Astrocyte of the cerebellum (primary cell): Measurements from ENCODE around the gene BBX.

Experiments
- DNase-seq: peaks from one replicate; pipeline ENCODE4 v3.0.0-alpha.2; 2011; ENCODE audit warnings: low read depth
- H3K4me3 ChIP-seq: 2 replicates; pipeline ENCODE4 v1.5.1; 2011; ENCODE audit warnings: mild to moderate bottlenecking, low read depth, low read length, moderate library complexity
- in situ Hi-C: cut with HindIII; loops from 2 replicates; pipeline ENCODE4 v1.10.0; 2017; ENCODE audit warnings: low sequenced_read_pairs
- TF ChIP-seq, protein P1 (sequence below): IDR thresholded peaks from 2 replicates; pipeline ENCODE4 v1.5.1; 2012; ENCODE audit warnings: low read length, low read depth, moderate library complexity, mild to moderate bottlenecking; ENCODE audit errors: missing control alignments

BBX gene

DNA sequence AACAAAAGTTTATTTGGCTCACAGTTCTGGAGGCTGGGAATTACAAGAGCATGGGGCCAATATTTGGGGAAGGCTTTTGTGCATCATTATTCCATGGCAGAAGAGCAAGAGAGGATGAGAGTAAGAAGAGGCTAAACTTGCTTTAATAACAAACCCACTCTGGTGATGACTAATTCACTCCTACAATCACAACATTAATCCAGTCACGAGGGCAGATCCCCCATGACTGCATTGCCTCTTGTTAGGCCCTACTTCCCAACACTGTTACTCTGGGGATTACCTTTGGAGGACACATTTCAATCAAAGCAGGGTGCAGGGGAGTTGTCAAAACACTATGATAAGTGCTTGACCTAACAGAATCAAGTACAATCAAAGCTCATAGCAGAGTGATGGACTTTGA is 181.7 kb downstream of the BBX start:
- in situ Hi-C loops, result no loop called here
- DNase-seq, result no peak
- H3K4me3 ChIP-seq, result no peak overlapping the region
- TF ChIP-seq, protein P1, sequence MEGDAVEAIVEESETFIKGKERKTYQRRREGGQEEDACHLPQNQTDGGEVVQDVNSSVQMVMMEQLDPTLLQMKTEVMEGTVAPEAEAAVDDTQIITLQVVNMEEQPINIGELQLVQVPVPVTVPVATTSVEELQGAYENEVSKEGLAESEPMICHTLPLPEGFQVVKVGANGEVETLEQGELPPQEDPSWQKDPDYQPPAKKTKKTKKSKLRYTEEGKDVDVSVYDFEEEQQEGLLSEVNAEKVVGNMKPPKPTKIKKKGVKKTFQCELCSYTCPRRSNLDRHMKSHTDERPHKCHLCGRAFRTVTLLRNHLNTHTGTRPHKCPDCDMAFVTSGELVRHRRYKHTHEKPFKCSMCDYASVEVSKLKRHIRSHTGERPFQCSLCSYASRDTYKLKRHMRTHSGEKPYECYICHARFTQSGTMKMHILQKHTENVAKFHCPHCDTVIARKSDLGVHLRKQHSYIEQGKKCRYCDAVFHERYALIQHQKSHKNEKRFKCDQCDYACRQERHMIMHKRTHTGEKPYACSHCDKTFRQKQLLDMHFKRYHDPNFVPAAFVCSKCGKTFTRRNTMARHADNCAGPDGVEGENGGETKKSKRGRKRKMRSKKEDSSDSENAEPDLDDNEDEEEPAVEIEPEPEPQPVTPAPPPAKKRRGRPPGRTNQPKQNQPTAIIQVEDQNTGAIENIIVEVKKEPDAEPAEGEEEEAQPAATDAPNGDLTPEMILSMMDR, result no peak

DNA sequence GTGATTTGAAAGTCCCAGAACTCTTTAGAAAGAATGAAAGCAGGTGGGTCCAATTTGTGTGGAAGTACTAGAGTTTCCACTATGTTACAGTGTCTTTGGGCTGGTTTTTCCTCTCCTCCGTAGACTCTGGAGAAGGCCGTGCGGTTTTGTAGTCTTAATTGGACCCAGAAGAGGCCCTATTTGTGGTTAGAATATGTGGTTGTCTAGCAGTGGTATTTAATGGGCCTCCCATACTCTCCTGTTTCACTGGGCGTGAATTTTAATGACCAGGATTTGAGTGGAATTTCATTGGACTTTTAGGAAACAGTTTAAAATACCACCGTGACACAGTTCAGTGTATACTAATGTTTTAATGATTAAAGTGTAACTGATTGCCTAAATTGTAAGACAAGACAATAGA is 182.3 kb downstream of the BBX start:
- TF ChIP-seq, protein P1, result no peak
- in situ Hi-C loops, result no loop called here
- H3K4me3 ChIP-seq, result no peak overlapping the region
- DNase-seq, result no peak

DNA sequence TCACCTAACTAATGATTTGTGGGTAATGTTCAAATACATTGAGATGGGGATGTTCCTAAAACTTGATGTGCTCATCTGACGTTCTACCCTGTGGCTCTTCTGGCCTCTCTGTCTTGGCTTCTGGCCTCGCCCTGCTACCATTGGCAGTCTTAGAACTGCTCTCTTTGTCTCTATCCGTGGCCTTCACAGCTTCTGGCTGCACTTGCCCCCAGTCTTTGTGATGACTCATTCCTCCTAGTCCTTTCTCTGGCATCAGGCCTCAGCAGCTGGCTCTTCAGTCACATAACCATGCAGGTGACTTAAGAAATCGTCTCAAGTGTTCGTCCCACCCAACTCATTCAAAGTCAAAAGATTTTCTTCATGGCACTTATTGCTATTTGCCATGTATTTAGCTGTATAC is 188.1 kb downstream of the BBX start:
- in situ Hi-C loops, result no loop called here
- DNase-seq, result peak; percentile 12
- H3K4me3 ChIP-seq, result no peak overlapping the region
- TF ChIP-seq, protein P1, result no peak

DNA sequence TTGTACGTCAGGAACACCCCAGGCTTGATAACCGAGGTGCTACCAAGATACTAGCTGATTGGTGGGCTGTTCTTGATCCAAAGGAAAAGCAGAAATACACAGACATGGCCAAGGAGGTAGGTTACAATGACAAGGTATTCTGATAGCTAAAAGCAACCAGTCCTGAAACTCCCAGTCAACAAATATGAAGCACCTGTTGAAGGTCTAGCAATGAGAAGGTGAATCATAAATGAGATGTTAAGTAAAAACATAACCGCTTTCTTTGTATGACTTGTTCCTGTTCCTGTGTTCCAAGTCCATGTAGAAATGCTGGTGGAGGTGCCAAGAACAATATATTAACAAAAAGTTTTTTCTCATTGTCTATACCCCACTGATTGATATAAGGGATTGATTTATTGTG is 194.0 kb downstream of the BBX start:
- in situ Hi-C loops, result no loop called here
- no peak for DNase-seq
- H3K4me3 ChIP-seq, result no peak overlapping the region
- TF ChIP-seq, protein P1, result no peak

DNA sequence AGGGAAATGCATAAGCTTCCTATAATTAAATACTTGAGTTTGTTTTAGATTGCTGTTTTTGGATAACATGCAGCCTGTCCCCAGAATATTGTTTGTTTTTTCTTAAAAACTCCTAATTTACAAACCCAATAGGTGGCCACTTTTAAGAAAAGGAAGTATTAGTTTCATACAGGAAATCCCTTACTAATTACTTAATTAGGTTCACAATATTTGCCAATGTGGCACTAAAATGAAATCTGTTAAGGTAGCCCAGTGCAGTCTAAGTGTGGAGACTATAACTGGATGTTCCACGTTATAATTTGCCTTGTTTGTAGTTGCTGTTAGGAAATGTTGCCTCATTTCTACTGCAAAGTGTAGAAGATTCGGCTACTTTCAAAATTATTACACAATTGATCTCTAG is 195.8 kb downstream of the BBX start:
- H3K4me3 ChIP-seq, result no peak overlapping the region
- no peak for DNase-seq
- TF ChIP-seq, protein P1, result no peak
- in situ Hi-C loops, result no loop called here

DNA sequence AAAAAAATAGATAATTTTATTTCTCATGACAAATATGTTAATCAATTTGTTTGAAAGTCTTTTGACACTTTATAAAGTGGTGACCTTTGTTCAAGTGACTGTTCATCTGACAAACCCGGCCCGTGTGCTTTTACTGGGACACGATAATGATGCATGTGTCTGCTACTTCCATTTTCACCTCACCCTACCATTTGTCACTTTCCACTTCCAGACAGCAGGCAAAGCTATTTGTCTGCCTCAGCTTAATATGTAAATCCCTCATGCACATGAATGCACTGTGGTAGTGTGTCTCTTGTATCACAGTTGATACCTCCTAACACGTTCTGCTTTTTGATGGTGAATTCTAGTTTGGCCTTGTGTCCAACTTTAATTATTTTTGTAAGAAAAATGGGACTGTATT is 204.3 kb downstream of the BBX start:
- in situ Hi-C loops, result no loop called here

More for the DNA sequence above, 204.3 kb downstream of the BBX start:
- H3K4me3 ChIP-seq, result no peak overlapping the region
- no peak for DNase-seq
- TF ChIP-seq, protein P1, result no peak
